Activated T-helper 9 cell treated with anti-CD3 and anti-CD28 coated beads, Interleukin-2, amount 50 U/mL, for 16 hours (primary cell): Measurements from ENCODE around the gene TNFSF15.
"Not testable (repeated sequence)": the region's sequence is repeated elsewhere in the genome, so short reads cannot be mapped to it uniquely, and the experiment has no call there.

Experiments
- DNase-seq: peaks from one replicate; pipeline ENCODE4 v3.0.0-alpha.2; 2020; ENCODE audit warnings: low read depth

TNFSF15 gene

DNA sequence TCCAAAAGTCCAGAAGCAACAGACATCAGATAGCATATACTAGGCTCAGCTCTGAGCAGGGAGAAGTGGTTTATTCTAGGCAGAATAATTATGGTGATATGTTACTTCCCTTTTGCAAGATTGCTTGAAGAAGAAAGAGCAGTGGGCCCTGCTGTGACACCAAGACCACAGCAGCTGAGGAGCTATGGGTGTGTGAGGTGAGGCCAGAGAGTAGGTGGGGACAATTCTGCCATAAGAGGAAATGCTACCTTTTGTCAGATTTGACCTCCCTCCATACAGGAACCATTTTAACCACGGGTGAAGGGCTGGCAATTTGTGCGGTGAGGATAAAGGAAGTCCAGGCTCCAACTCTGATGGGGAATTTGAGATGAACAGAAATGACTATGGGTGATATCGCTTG is 51.3 kb downstream of the TNFSF15 start:
- DNase-seq, result no peak

DNA sequence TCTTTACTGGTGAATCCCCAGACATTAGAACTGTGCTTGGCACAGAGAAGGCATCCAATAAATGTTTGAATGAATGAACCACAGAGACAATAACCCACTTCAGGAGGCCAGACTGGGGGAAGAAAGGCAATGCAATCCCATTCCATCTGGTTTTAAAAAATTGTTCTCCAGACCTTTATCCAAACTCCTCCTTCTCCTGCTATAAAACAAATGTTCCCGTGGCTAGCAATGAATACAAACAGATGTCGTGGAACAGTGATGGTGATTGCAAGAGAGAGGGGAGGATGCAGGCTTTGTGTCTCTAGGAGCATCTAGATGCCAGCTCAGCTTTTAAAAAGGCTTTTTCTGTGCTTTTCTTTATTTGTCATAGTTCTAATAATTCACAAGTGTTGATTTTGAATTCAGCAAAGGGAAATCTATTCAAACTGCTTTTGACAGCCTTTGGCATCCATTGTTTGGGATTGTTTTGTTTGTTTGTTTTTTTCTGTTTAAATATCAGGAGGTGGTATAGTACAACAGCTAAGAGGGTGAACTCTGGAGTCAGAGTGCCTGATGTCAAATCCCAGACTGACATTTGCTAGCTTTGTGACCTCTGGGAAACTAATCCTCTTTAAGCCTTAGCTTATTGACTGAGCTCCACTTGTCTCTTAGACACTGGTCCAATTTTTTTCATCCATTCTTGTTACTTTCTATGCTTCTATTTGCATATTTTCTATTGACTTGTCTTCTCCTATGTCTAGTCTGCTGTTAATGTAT is 59.1 kb downstream of the TNFSF15 start:
- no peak for DNase-seq

DNA sequence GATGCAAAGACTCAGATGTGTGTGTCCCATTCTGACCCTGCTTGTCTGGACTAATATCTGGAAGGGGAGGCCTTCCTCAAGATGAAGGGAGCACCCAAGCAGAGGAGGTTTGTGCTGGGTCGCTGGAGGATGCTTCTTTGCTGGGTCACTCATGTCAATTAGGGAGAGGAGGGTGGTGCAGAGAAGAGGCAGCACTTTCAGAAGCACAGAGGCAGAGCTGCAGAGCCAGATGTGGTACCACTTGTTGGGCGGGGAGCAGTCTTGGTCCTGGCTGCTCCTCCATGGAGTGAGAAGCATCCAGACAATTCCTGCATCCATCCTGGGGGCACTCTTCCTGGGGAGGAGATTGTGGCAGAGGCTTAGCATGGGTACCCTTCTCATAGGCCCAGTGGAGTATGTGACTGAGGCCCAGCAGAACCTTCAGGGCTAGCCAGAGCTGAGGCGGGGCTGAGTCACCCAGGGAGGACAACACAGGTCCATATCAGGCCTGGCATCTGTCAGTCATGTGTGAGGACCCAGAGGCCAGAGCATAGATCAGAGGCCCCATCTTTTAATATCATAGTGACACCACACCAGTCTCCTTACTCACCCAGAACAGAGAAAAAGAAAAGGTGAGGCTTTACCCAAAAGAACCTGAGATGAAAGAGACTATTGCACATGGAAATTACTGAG is 59.8 kb downstream of the TNFSF15 start:
- DNase-seq, result no peak

DNA sequence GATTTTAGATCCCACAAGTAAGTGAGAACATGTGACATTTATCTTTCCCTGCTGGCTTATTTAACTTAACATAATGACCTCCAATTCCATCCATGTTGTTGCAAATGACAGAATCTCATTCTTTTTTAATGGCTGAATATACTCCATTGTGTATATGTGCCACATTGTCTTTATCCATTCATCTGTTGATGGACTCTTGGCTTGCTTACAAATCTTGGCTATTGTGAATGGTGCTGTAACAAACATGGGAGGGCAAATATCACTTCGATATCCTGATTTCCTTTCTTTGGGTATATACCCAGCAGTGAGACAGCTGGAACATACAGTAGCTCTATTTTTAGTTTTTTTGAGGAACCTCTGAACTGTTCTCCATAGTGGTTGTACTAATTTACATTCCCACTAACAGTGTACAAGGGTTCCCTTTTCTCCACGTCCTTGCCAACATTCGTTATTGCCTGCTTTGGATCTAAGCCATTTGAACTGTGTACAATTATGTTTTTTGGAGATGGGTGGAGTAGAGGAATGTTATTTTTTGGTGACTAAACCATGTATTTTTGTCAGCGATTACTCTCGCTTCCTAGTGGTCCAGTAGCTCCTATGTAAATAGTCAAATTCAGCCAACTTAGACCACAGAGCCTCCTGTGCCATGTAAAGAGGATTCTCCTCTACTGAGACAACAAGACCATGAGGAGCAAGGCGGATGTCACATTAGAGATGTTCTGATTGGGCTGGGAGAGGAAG is 60.6 kb downstream of the TNFSF15 start:
- no peak for DNase-seq

DNA sequence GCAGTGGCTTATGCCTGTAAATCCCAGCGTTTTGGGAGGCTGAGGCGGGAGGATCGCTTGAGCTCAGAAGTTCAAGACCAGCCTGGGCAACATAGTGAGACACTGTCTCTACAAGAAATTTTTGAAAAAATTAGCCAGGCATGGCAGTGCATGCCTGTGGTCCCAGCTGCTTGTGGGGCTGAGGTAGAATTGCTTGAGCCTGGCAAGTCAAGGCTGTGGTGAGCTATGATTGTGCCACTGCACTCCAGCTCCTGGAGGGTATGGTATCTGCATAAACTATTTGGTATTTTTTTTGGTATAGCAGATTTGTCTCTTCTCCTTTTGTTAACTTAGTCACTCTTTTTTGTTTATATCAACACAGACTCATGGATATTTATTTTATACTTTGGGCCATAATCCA is 62.4 kb downstream of the TNFSF15 start:
- DNase-seq, result no peak

DNA sequence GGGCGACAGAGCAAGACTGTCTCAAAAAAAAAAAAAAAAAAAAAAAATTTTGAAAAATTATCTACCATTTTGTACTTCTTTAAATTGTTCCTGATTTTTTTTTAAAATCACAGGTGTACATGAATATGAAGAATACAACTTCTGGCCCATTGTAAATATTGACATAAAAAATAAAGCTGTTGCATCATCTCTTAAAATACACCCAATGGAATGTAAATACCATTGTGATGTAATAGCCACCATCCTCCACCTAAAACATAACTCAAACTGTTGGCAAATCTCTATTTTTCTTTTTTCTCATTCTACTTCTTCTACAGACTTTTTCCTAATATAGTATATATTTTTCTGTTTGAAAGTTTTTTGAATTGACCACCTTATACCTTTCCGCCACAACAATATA is 62.9 kb downstream of the TNFSF15 start:
- no peak for DNase-seq

DNA sequence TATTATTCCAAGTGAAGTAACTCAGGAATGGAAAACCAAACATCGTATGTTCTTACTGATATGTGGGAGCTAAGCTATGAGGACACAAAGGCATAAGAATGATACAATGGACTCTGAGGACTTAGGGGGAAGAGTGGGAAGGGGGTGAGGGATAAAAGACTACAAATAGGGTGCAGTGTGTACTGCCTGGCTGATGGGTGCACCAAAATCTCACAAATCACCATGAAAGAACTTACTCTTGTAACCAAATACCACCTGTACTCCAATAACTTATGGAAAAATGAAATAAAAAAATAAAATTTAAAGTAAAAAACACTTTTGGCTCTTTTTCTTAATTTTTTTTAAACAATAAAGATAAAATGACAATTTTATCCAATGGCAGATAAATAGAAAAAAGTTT is 64.3 kb downstream of the TNFSF15 start:
- DNase-seq, result not testable (repeated sequence)

DNA sequence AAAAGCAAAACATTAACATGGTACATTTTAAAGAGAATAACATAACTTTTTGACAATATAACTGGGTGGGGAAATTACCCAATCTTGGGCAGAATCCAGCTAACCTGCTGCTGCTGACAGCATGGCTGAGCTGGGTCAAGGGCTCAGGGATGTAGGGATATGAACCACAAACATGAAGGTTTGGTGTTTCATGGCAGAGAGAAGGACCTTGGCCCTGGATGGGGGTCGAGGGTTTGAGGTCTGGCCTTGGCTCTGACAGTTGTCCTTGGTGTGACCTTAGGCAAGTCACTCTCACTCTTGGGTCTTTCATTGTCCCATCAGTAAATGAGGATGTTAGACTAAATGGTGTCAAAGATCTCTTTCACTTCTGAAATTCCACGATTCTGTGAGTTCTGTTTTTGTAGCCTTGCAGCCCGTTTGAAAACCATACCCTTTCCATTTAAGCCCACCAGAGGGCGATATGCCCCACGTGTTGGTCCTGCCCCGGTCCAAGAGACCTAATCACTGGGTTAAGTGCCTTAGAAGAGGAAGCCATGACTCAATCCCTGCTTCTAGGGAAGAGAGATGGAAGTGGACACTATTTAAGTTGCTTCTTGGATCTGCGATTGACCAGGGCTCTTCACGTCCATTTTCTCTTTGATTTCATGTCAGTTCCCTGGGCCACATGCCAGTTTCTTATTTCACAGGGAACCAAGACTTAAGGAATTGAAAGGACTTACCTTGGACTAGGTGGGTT is 67.1 kb downstream of the TNFSF15 start:
- DNase-seq, result peak; percentile 47

DNA sequence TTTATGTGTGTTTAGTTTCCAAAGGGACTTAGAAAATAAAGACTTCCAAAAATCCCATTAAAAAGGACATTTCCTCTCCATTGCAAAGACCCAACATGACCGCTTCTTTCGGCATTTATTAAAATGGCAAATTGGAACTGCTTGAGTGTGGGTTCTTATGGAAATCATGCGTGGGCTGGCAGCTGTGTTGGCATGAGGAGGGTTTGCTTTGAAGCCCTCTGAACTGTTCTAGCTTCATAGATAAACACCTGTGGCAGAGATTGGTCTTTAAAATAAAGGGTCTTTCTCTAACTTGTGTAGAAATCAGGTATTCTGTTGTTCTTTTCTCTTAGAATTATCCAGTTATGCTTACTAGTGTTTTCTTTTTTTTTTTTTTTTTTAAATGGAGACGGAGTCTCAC is 68.0 kb downstream of the TNFSF15 start:
- no peak for DNase-seq

DNA sequence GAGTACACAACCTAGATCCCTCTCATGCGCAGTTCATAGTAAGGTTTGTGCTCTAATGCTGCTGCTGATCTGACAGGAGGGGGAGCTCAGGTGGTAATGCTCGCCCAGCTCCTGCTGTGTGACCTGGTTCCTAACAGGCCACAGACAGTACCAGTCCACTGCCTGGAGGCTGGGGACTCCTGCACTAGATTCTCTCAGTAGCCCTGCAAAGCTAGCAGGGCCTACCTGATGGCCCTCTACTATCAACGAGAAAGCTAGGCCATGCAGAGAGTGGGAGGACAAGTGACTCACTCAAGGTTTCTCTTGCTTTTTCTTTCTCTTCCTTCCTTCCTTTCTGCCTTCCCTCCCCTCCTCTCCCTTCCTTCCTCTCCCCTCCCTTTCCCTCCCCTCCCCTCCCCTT is 68.7 kb downstream of the TNFSF15 start:
- DNase-seq, result peak; percentile 15

DNA sequence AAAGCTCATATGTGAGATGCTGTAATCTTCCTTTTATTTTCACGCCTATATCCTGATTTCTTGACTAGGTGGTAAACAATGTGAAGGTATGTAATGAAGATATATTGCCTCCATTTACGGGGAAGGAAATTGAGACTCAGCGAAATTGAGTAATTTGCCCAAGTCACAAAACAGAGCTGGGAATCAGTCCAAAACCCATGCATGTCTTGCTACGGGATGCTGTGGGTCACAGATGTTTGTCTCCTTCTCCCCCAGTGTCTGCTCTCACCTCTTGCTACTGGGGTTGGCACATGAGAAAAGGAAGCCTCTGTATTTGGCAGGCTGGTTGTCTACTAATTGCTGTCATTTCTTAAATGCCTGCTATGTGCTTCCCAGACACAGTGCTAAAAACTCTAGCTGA is 70.1 kb downstream of the TNFSF15 start:
- no peak for DNase-seq

DNA sequence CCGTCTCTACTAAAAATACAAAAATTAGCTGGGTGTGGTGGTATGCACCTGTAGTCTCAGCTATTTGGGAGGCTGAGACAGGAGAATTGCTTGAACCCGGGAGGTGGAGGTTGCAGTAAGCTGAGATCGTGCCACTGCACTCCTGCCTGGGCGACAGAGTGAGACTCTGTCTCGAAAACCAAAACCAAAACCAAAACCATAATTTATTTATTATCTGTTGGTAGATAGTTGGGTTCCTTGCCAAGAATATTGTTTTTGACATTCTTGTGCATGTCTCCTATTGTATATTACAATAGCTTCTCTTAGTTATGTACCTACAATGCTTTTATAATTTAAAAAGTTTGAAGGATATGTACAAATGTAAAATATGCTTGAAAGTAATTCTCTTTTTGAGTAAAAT is 70.7 kb downstream of the TNFSF15 start:
- not testable (repeated sequence) for DNase-seq
